ENCODE data around the gene C5orf15. TPM values are rescaled to one million over a fixed set of nuclear protein-coding genes. Genes with fewer than 3 reads are reported as not detected.
A peak's percentile ranks its signal among the peaks of the same experiment; 100 is the strongest.

Gene C5orf15
- total RNA-seq, 4 donors from 2014 or later, result 53.7 to 76.3 (median 71.4) TPM

DNA sequence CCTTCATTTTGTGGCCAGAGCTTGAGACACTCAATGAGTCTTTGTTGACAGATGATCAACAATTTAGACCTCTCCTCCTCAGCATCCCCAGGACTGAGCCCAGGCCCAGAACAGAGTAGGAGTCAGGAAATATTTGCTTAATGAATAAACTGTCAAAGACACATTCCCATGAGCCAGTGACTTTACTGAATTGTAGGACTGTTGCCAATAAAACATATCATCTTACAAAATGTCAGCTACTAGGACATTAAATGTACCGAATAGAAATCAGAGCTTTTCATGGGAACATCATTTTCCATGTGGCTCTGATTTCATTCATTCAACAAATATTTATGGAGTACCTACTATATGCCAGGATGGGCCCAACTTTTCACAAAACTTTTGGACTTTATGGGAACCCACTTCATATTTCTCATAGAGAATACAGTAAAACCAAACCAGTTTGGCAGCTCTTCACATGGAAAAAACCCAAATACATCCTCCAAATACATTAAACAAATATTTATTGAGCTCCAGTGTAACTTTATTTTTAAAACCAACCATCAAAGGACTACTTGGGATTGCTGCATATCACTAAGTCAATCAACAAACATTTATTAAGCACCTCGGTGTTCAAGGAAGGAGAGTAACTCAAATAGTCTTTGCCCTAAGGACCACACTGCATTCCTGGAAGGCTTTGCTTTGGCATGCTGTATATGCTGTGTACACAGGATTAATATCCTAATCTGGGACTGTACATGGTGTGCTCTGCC, 24.9 kb upstream of the C5orf15 start:
- Histone ChIP-seq H3K27ac (peak overlapping the region; percentile 4 to 78 (median 55)), H3K9me3 (no peaks in the 10 kb centered on the region), H3K4me3 (replicated peaks in 1 of 3) (no peak overlapping the region), H3K27me3 (no peaks in the 10 kb centered on the region), H3K4me1 (peaks cover 48 to 55% of the 10 kb centered on the region in 2 donors), H3K36me3 (peaks cover 16 to 20% of the 10 kb centered on the region in 2 donors)
- TF ChIP-seq, protein P1, sequence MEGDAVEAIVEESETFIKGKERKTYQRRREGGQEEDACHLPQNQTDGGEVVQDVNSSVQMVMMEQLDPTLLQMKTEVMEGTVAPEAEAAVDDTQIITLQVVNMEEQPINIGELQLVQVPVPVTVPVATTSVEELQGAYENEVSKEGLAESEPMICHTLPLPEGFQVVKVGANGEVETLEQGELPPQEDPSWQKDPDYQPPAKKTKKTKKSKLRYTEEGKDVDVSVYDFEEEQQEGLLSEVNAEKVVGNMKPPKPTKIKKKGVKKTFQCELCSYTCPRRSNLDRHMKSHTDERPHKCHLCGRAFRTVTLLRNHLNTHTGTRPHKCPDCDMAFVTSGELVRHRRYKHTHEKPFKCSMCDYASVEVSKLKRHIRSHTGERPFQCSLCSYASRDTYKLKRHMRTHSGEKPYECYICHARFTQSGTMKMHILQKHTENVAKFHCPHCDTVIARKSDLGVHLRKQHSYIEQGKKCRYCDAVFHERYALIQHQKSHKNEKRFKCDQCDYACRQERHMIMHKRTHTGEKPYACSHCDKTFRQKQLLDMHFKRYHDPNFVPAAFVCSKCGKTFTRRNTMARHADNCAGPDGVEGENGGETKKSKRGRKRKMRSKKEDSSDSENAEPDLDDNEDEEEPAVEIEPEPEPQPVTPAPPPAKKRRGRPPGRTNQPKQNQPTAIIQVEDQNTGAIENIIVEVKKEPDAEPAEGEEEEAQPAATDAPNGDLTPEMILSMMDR (IDR thresholded peaks at IDR 0.05), result no peak
- no peak for TF ChIP-seq POLR2A (IDR thresholded peaks at IDR 0.05)
- intact Hi-C loops (cut with DNase I), result no loop called here
- WGBS, 2 donors, result 56 to 60% methylated on average over 2 of the region's 2 CpGs
- no peak for DNase-seq

DNA sequence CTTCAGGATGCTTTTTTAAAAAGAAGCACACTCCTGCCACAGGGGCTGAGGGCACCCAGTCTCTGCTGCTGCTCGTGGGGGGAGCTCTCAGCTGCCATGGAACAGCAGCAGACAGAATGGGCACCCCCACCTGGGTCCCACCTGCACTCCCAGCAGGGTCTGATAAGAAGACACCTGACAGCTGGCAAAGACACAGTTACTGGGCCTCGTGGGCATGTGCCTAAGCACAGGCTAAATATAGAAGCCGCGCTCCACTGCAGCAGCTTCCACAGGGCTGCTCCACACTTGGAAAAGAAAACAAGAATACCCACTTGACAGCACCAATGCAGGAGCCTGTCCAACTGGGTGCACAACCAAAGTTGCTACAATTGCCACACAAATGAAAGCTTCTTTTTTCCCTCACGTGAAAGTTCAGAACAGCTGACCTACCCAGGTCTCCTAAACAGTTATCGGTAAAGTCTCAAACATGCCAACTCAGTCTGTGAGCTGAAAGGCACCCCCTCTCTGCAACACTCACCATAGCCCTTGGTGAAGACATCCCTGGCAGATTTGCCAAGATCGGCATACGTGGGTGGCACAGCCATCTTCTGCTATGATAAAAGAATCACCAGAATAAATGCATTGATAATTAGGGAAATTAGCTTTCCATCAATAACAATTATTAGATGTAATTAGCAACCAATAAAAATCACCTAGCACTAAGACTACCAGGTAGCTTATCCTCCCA, 24.2 kb upstream of the C5orf15 start:
- peaks cover 16 to 25% of the 10 kb centered on the region in 2 donors for H3K36me3 ChIP-seq
- no peak for TF ChIP-seq POLR2A (IDR thresholded peaks at IDR 0.05)
- TF ChIP-seq, protein P1 (IDR thresholded peaks at IDR 0.05), result peak in 1 of 6 experiments; percentile 14
- DNase-seq, result peak; percentile 91 to 93
- intact Hi-C loops (cut with DNase I), result no loop called here
- no peaks in the 10 kb centered on the region for H3K27me3 ChIP-seq
- no peak overlapping the region for H3K4me3 ChIP-seq (replicated peaks in 1 of 3)
- H3K4me1 ChIP-seq, result peaks cover 48 to 55% of the 10 kb centered on the region in 2 donors
- no peaks in the 10 kb centered on the region for H3K9me3 ChIP-seq
- 40 to 59% methylated on average over 8 of the region's 8 CpGs for WGBS, 2 donors
- H3K27ac ChIP-seq, result peak overlapping the region; percentile 74 to 79 (median 78)

DNA sequence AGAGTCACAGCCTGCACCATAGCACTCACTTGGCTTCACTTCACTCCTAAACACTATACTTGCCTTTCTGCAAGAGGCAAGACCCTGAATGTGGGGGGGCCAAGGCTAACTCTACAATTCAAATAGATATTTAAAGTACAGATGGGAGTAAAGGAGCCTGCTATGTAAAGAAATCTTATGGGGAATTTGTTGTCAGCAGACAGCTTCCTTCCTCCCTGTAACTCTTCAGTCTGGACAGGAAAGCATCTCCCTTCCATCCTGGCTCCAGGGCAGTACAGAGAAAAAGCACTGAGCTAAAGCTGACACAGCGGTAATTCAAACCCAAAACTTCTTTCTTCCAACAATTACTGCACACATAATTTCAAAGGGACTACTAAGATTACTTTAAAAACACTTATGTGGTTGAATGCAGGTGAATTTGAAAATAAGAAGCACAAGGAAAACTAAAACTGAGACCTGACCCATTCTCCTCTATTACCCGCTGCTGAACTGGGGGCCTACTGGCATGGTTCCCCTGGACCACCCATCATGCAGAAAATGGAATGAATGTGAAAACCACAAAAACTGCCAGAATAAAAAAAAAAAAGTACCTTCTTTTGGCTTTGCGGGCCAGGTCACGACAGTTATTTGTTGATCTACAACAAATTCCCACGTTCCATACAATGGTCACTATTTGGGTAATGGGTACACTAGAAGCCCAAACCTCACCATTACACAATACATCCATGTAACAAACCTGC, 22.9 kb upstream of the C5orf15 start:
- H3K4me1 ChIP-seq, result peaks cover 40 to 49% of the 10 kb centered on the region in 2 donors
- no peak for DNase-seq
- H3K9me3 ChIP-seq, result no peaks in the 10 kb centered on the region
- TF ChIP-seq POLR2A (IDR thresholded peaks at IDR 0.05), result no peak
- TF ChIP-seq, protein P1 (IDR thresholded peaks at IDR 0.05), result no peak
- H3K36me3 ChIP-seq, result peaks cover 16 to 29% of the 10 kb centered on the region in 2 donors
- H3K27me3 ChIP-seq, result no peaks in the 10 kb centered on the region
- H3K27ac ChIP-seq, result peak overlapping the region; percentile 74 to 79 (median 78)
- intact Hi-C loops (cut with DNase I), result no loop called here
- whole genome bisulfite sequencing, 2 donors, result 92 to 95% methylated on average over 5 of the region's 5 CpGs
- no peak overlapping the region for H3K4me3 ChIP-seq (replicated peaks in 1 of 3)

DNA sequence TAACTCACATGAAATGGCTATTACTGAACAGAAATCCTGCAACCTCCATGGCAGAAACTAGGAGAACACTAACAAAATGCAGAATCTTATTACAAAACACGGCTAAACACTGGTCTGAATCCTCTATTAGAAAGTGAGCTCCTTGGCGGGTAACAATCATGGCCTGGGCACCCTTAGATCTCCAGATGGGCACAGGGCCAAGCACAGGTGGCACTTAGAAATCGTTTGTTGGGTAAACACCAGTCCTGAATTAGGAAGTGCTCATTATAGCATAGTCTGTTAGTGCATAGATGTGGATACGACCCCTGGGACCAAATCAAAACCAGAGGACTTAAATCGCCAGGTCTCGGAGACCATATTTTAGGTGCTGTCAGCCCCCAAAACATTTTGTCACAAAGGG, 22.0 kb upstream of the C5orf15 start:
- intact Hi-C loops (cut with DNase I), result no loop called here
- no peak for DNase-seq
- Histone ChIP-seq H3K36me3 (peaks cover 16 to 29% of the 10 kb centered on the region in 2 donors), H3K27ac (no peak overlapping the region), H3K27me3 (no peaks in the 10 kb centered on the region), H3K4me3 (replicated peaks in 1 of 3) (no peak overlapping the region), H3K4me1 (peaks cover 35 to 44% of the 10 kb centered on the region in 2 donors), H3K9me3 (no peaks in the 10 kb centered on the region)
- TF ChIP-seq POLR2A (IDR thresholded peaks at IDR 0.05), result no peak
- TF ChIP-seq, protein P1 (IDR thresholded peaks at IDR 0.05), result no peak
- WGBS, 2 donors, result 78 to 88% methylated on average over 6 of the region's 6 CpGs

Measured in thyroid gland (tissue), 4 donors.